ENCODE measurements around the gene TBC1D8.

GRCh38 chr2:101047075-101047766 lies 104.0 kb downstream of the TBC1D8 start:
- no peak for TF ChIP-seq CTCF (IDR thresholded peaks at IDR 0.05)
- no peak for TF ChIP-seq POLR2A (IDR thresholded peaks at IDR 0.05)
